GM12892 (cell line): Measurements from ENCODE around the gene SDR9C7.
"Not testable (repeated sequence)": the region's sequence is repeated elsewhere in the genome, so short reads cannot be mapped to it uniquely, and the experiment has no call there.

ENCODE experiments used
- POLR2A ChIP-seq: IDR thresholded peaks from 2 replicates; pipeline ENCODE4 v1.6.1; 2011; ENCODE audit warnings: low read depth, low read length, control low read depth
- TAF1 ChIP-seq: IDR thresholded peaks from 2 replicates; pipeline ENCODE4 v1.6.1; 2011; ENCODE audit warnings: low read depth, mild to moderate bottlenecking, control low read depth, low read length, borderline replicate concordance

DNA sequence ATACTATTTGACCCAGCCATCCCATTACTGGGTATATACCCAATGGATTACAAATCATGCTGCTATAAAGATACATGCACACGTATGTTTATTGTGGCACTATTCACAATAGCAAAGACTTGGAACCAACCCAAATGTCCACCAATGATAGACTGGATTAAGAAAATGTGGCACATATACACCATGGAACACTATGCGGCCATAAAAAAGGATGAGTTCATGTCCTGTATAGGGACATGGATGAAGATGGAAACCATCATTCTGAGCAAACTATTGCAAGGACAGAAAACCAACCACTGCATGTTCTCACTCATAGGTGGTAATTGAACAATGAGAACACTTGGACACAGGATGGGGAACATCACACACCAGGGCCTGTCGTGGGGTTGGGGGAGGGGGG, 40.0 kb upstream of the SDR9C7 start:
- TF ChIP-seq POLR2A, TAF1: not testable (repeated sequence)
